Activated CD4-positive, alpha-beta T cell treated with anti-CD3 and anti-CD28 coated beads for 48 hours (primary cell): ENCODE data around the gene PPP1R13B.
"Not testable (repeated sequence)": the region's sequence is repeated elsewhere in the genome, so short reads cannot be mapped to it uniquely, and the experiment has no call there.

Source experiments
- DNase-seq: peaks from one replicate; pipeline ENCODE4 v3.0.0-alpha.2; 2020

Gene PPP1R13B

GRCh38 chr14:103847451-103848174, at the start of gene PPP1R13B:
TSS of gene PPP1R13B (minus strand) at chr14:103847575. CDS start at chr14:103847307, 268 bp downstream.
- DNase-seq, result peak; percentile 95

DNA sequence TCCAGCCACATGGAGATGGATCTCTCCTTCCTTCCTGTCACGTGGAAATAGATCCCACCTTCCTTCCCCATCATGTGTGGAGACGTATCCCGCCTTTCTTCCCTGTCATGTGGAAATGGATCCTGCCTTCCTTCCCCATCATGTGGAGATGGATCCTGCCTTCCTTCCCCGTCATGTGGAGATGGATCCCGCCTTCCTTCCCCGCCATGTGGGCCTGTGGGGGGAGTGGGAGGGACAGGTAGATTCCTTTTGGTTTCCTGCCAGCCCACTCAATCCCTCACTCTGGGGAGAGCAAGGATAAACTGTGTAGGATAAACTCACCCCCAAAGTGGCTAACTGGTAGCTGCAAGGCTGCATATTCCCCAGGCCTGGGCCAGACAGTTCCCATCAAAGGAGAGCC, 49.2 kb upstream of the PPP1R13B start:
- no peak for DNase-seq

DNA sequence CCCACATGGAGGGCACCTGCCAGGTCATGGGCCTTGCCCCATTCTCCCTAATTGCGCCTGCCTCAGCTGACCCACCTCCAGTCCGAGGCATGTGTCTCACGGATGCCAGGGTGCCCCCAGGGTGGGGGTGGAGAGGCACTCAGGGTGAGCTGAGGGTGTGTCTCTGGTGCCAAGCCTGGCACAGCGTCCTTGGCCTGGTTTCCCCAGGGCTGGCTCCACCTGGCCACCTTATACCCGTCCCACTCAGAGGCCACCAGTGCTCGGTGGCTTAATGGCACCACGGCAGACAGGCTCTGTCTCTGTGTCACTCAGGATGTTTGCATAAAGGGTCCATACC, 47.3 kb upstream of the PPP1R13B start:
- DNase-seq, result no peak

DNA sequence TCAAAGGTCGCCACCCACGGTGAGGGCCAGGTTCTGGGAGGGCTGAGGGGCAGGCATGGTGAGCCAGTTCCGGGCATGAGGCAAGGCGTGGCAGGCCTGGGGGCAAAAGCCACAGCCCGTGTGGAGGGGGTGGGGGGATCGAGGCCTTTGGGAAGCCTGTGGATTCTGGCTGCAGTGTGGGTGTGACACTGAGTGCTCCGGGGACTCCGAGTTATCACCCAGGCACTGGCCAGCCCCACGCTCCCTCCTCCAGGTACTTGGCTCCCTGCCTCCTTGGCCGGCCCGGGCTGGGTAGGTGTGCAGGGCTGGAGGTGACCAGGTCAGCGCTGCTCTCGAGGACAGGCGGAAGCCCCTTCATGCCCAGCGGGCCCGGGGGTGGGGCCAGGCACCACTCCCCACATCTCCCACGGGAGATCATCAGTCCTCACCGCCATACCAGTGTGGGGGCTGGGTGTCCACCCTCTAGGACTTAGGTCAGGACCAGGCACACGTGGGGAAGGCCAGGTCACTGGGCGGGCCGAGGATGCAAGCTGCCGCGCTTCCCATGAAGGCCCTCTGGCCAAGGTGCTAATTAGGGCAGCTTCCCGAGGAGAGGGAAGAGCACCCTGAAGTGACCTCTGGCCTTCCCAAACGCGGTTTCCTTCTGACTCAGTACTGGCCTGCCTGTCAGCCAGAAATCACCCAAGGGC, 46.8 kb upstream of the PPP1R13B start:
- no peak for DNase-seq

GRCh38 chr14:103892247-103892646, 44.9 kb upstream of the PPP1R13B start:
- no peak for DNase-seq

DNA sequence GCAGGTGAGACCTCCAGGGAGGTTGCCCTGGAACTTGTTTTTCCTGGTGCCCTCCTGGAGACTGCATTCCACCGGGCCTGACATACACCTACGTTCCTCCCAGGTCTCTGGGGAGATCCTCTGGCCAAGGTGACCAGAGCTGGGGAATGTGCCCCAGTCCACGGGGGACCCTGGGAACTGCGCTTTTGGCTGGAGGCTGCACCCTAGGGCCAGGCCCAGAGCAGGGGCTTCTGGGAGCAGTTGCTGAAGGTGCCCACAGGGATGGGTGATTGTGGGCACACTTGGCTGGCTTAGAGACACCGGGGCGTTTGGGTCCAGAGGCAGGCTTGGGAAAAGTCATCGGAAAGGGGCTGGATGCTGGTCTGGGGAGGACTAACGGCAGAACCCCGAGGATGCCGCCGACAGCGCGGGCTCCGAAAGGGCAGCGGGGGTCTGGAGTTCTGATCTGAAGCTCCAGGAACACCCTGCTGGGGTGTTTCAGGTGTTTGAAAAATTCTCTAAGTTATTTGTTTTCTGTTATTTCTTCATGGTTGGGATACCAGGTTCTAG, 44.4 kb upstream of the PPP1R13B start:
- no peak for DNase-seq

DNA sequence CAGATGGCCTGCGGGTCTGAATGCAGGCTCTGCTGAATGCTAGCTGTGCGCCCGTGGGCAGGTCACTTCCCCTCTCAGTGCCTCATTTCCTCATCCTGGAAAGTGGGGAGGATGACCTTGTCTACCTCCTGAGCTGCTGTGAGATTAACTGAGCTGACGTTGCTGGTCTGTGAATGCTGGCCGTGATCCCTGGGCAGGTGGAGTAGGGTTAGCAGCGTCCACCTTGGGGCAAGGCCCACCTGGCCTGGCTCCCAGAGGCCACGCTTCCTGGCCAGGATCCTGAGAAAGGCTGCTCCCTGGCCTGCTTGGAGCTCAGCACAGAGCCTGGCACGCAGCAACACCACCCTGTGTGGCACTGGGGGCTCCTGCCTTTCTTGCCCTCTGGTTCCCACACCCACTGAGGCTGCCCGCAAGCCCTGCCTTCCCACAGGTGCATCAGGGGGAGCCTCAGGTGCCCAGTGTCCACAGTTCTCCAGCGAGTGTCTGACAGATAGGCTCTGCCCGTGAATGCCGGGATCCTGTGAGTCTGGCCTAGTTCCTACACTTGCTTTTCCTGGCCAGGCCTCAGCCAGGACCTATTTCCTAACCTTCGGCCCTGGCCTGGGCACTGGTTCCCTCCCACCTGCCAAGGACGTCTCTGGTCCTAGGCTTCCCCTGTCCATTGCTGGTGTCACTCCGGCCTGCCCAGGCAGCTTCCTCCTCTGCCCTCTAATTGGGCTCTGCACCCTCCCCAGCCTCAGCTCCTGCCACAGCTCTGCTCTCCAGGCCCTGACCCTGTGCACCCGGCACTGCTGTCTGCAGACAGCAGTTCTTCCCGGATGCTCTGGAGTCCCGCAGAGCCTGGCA, 43.7 kb upstream of the PPP1R13B start:
- no peak for DNase-seq

DNA sequence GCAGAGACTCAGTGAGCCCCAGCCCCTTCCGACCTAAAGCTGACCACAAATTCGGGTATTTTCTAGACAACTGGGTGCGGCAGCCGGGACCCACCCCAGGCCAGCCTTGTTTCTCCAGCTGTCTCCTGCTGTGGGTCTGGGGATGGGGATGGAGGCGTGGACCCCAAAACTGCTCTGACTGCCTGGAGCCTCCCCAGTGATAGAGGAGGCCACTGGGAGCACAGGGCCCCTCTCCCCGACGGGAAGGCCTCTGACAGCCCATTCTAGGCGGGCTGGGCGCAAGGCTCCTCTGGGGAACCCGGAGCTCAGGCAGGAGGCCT, 42.6 kb upstream of the PPP1R13B start:
- DNase-seq, result no peak

DNA sequence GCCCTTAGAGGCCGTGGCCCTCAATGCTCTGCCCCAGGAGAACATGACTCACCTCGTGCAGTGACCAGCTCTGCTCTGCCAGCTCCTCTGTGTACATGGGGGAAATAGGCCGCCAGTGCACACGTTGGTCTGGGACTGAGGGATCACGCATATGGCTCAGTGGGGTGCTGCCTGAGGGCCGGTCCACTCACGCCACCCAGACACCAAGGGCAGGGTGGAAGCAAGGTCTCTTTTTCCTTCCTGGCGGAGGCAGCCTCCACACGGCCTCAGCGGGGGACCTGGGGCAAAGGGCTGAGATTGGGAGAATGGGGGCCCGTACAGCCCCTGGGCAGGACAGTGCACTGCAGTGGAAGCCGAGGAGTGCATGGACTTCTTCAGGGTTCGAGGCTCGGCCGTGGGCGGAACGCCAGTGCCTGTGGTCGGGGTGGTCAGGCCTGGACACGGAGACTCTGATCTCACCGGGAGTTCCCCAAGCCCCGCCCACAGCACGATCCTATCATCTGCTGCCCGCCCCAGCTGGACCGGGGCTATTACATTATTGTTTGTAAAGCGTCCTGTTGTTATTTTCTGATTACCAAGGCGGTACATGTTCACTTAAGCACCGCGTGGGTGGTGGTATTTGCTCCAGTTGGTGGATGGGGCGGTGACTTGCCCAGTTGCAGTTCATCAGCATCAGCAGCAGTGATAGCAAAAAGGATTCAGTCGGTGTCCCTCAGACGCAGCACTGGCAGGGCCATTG, 42.1 kb upstream of the PPP1R13B start:
- no peak for DNase-seq

GRCh38 chr14:103889002-103889312, 41.6 kb upstream of the PPP1R13B start:
- not testable (repeated sequence) for DNase-seq

DNA sequence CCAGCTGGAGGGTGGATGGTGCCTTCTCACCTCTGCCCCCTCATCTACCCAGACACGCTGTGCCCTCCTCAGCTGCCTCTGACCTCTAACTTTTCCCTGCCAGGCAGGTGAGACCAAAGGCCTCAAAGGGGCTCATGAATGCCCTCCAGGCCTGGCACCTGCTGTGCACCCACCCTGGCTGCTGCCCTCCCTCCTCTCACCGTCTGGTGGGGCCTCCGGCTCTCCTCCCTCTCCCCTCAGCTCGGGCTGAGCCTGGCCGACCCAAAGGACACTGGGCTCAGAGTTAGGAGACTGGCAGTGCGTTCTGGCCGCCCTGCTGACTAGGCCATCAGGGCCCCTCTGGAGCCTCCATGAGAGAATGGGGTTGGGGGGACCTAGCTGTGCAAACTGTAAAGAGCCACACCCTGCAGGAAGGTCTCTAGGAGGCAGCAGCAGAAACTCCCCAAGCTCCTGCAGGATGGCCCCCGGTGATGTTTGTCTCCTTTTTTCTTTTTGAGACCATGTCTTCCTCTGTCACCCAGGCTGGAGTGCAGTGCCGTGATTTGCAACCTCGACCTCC, 40.3 kb upstream of the PPP1R13B start:
- no peak for DNase-seq

DNA sequence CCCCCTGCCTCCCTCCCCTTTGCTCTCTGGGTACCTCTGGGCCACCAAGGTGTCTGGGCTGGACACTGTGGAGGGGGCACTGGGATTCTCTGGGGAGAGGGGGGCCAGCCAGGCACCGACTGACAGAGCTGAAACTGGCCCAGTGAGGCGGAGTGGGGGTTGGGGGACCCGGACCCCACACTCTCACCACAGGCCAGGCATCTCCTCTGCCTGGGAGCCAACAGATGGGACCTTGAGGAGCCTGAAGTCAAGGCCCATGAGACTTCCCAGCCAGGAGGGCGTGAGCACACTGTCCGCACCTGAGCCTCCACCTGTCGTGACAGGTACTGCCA, 39.8 kb upstream of the PPP1R13B start:
- no peak for DNase-seq

- no peak for DNase-seq
Observed at GRCh38 chr14:103886304-103887169, 39.2 kb upstream of the PPP1R13B start.

DNA sequence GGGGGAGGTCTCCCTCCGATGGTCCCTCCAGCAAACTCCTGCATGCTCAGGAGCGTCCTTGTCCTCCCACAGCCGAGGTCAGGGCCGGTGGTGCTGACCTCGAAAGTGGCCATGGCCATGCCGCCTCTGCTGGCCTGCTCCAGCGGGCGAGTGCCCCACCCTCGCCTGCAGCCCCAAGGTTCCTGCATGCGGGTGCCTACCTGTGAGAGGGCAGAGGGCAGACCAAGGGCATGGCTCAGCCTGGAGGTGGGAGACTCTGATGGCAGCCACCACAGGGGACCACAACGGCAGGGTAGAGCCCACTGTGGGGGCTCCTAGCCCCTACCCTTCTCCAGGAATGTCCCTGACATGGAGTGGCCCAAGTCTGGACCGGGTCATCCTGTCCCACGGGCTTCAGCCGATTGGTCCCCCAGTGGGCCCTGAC, 38.1 kb upstream of the PPP1R13B start:
- no peak for DNase-seq

DNA sequence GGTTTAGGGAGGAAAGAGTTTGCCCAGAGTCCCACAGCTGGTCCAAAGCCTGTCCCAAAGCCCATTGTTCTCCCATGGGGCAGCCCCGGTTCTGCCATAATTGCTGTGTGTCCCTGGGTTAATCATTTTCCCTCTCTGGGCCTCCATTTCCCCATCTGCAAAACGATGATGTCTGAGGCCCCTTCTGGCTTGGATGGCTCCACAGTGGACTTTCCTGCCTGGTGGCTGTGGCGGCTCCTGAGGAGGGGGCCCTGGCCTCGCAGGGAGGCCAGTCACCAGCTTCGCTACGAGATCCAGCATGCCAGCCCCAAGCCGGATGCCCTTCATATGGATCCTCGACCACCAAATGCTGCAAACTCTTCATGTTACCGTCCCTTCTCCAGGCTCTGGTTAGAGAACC, 37.5 kb upstream of the PPP1R13B start:
- DNase-seq, result no peak

GRCh38 chr14:103883263-103883523, 35.8 kb upstream of the PPP1R13B start:
- no peak for DNase-seq

- DNase-seq, result no peak
Observed at GRCh38 chr14:103882503-103883262, 35.3 kb upstream of the PPP1R13B start.

DNA sequence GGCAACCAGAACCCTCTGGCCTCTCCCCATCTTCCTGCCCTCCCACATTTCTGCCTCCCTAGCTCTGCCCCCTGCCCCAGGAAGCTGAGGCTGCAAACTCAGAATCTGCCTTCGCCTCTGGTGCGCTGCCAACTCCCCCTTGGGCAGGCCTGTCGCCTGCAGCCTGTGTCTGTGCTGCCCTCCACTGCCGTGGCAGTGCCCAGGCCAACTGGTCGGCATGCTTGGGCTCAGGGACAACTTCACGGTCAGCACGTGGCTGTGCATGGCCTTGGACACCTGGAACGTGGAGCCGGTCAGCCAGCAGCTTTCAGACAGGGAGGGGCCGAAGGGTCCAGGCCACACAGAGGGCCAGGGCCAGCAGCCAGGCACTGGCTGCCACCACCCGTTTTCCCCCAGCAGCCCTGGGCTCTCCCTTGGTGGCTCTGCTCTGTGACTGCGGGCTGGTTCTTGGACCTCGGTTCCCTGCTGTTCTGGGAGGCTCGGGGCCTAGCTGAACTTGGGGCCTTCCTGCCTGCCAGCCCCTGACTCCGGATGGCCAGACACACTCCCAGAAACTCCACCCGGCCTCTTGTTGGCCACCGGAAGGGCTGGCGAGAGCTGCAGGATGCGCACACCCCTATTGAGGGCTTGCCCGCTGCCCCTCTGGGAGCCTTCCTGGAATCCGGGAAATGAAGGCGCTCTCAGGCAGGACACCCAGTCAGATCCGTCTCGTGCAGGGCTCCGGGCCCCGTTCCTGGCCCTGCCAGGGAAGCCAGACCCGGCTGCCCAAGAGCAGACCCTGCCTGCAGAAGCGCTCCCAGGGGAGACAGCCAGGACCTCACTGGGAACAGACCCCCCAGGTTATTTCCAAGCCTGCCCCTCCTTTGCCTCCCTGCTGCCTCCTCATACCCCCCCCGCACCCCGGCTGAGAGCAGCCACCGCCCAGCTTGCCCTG, 34.2 kb upstream of the PPP1R13B start:
- no peak for DNase-seq

DNA sequence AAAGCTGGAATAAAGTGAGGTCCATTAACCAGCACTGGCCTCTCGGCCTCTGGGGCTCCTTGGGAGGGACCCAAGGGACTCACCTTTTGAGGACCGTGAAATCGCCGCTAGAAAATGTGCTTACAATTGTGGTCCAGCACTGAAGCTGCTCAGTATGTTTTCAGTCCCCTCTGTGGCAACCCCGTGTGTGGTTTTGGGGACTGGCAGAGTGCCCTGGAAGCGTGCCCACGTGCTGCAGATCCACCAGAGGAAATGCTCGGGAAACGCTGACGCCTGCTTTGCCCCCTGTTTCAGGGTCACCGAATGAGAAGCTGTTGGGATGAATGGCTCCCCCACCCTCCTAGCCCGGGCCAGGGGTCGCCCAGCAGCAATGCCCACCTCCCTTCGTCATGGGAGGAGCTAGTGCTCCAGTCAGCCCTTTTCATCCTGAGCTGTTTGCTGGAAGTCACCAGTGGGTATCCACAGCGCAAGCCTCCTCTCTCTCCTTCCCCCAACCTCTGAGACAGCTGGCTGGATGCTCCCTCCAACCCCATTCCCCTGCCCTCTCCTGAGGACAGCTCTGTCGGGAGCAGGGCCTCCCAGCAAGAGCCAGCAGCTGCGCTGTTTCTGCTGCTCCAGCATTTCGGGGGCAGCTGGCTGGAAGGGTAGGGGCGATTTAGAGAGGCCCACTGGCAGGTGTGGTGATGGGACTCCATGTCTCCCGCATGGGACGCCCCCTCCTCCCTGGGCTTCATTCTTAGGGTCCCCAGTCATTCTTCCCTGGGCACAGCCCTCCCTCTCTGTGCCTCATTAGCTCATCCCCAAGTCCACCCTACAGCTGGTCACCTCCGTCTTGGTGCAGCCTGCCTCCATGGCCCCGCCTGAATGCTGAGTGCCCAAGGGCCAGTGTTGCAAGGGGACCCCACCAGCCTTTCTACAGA, 33.2 kb upstream of the PPP1R13B start:
- no peak for DNase-seq
